Lower leg skin (tissue), 3 donors: Measurements from ENCODE around the gene FEN1.

Experiments
- CTCF ChIP-seq, 3 donors: fragments of 450-650 bp; IDR thresholded peaks; one replicate each; pipeline ENCODE4 v1.5.1; 2016; ENCODE audit warnings: antibody characterized with exemption in 3 of 3, mild to moderate bottlenecking in 3 of 3, moderate library complexity in 2 of 3
- POLR2A ChIP-seq, 2 donors: fragments of 450-650 bp; IDR thresholded peaks; one replicate each; pipeline ENCODE4 v1.6.1; 2016 to 2017; ENCODE audit warnings: antibody characterized with exemption in 2 of 2, mild to moderate bottlenecking in 1 of 2, moderate library complexity in 1 of 2

GRCh38 chr11:61756147-61756451 is 36.6 kb upstream of the FEN1 start:
- TF ChIP-seq CTCF (IDR thresholded peaks at IDR 0.05) (no peak), POLR2A (IDR thresholded peaks at IDR 0.05) (no peak)
